HUDEP-2 (cell line): ENCODE measurements around the gene SAMD14.
A peak's percentile ranks its signal among the peaks of the same experiment; 100 is the strongest.

Source experiments
- DNase-seq, 76 experiments: peaks; one replicate each; lab custom pipeline; 2025; ENCODE audit not compliant: unreplicated experiment in 76 of 76; lab: John Stamatoyannopoulos, UW

SAMD14 gene

DNA sequence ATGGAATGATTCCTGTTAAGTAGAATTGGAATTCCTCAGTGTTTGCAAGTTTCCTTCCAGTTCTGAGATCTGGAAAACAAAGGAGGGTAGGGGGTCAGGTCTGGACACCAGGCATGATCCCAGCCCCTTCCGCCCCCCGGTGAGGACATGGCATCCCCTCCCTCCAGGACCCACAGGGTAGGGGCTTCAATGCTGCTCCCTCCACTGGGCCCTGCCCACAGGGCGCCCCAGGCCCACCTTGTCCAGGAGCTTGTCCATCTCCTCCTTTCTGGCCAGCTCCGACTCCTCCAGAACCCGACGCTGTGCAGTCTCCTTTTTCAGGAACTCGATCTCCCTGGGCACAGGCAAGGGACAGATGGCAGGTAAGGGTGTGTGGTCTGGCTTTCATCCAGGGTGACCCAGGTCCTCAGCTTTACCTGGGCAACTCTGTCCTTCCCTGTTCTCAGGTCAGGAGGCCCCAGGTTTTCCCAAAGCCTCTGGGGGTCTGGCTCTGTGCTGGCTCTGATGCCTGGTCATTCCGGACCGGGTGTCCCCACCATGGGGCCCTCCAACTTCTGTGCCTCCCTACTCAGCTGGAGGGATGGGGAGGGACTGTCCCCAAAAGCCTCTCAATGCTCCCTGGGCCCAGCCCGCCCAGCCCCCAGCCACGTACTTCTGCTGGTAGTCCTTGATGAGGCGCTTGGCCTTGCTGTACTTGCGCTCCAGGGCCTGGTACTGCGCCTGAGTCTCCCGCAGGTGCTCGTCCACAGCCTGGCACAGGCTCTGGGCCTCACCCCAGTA, 5.5 kb upstream of the SAMD14 start:
- no peak for DNase-seq

GRCh38 chr17:50134206-50135110, 4.5 kb upstream of the SAMD14 start:
- no peak for DNase-seq

DNA sequence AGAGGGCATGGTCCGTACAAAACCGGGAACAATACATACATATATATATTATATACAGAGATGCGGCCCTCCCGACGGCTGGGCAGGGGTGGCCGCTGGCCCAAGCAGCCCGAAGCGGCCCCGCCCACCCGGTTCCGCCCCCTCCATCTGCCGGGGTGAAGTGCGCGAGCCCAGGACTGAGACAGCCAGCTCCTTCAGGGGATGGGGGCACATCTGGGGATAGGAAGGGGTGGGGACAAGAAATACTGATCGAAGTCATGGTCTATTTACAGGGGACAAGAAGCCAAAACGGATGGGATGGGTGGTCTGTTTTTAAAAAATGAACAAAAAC, 3.8 kb upstream of the SAMD14 start:
- DNase-seq: no peak

DNA sequence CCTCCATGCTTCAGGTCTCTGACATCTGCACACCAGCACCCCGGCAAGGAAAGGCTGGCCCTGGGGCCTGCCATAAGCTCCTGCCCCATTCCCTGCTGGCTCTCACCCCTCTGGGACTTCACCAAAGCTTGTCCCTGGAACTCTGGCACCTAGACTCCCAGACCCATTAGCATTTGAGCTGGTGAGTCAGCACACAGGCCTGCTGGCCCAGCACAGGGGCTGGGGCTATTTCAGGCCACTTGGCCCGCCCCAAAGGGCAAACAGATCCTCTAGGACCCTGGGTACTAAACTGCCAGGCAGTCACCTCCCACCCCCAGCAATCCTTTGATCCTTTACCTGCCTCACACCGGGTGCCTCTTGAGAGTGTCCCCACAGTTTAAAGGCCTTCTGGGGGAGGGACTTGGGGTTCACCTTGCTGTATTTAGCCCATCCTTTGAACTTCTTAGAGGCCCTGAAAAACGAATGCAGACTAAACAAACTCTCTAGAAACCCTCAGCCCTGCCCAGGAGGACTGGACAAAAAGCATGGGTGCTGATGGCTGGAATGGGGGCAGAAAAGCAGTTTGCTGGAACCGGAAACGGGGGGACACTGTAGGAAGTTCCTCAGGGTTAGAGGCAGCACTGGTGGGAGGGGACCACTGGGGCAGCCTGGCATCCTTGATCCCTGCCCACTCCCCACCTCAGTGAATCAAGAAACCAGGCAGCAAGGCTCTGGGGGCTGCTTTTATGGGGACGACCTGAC, 3.2 kb upstream of the SAMD14 start:
- DNase-seq: no peak

DNA sequence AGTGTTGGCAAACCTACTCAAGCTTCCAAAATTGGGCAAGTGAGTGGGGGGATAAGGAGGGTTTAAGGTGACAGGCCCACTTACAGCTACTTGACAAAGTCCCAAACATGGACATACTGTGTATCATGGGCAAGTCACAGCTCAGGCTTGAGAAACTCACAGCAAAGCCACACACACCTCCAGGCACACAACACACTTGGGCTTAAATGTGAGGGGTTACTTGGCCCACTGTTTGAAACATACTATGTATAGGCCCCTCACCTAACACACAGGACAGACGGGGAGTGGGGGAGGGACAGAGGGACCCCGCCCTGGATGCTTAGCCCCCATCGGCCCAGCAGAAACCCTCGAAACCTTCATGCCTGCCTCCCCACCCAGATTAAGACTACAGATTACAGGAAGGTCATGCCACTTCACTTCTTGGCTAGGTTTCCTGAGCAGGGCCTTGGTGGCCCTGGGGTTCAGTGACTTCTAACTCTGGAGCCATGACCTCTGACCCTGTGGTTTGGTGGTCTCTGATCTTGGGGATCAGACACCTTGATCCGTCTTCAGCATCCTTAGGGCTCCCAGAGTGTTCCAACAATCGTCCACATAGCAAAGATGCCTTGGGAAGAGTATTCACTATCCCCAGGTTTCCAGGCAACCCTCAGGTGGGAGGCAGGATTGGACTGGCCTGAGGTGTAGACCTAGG, 2.3 kb upstream of the SAMD14 start:
- DNase-seq: peak in 15 of 76 experiments; percentile 8 to 44 (median 23)

DNA sequence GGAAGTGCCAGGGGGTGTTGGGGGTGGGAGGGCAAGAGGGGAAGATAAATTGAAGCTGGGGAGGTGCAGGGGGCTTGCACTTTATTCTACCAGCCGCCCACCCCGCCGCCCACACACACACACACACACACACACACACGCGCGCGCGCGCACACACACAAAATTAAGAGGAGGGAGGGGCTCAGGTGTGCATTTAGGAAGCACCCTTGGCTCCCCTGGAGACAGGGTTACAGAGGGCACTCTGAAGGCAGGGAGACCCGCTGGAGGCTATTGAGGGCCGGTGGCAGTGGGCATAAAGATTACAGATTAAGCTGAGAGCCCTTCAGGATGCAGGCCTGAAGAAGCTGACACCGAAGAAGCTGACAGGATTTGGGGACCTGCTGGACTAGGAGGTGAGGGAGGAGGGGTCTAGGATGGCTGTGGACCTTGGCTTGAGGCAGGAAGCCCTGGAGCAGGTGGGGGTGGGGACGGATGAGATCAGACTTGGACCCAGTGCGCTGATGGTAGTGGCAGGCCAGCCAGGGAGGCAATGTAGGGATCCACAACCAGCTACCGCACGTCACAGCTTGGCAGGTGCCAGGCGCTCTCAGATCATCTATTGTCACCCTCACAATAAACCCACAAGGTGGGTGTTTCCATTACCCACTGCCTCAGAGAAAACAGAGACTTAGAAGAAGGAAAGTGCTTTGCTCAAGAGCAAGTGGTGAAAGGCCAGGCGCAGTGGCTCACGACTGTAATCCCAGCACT, 772 bp upstream of the SAMD14 start:
- no peak for DNase-seq

- DNase-seq: no peak
These were observed 620 bp downstream of the SAMD14 start for GRCh38 chr17:50129353-50129727.

DNA sequence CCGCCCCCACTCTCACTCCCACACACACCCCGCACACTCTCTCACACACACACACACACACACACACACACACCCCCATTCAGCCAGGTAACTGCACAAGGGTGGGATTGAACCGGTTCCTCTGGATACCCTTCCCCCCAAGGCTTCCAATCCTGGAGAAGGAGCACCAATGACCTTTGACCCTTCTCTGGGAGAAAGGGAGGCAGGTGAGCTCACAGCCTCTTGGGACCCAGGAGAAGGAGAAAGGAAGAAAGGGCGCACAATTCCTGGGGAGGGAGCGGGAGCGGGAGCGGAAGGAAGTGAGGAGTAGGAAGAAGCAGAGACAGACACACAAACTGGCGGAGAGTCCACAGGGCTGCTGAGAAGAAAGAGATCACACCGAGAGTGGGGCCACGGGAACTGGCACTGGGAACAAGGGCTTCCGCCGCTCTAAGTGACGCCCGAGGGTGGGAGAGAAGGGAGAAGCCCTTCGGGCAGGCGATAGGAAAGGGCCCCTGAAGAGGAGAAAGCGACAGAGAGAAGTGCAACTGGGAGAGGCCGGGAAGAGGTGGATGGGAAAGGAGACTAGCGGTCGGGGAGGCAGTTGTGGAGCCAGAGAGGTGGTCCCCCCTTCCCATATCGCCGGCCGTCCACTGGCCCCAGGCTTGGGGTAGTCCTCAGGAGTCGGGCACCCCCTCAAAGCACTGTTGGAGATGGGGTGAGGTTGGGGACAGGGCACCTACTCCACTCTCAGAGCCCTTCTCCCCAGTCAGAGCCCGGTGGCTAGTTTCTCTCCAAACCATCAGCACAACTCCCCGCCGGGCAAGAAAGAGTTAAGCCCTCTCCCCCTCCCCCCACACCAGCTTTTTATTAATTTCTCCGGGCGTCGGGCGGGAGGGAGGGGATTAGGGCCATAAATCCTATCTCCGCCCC, 1.3 kb downstream of the SAMD14 start:
- DNase-seq: no peak

DNA sequence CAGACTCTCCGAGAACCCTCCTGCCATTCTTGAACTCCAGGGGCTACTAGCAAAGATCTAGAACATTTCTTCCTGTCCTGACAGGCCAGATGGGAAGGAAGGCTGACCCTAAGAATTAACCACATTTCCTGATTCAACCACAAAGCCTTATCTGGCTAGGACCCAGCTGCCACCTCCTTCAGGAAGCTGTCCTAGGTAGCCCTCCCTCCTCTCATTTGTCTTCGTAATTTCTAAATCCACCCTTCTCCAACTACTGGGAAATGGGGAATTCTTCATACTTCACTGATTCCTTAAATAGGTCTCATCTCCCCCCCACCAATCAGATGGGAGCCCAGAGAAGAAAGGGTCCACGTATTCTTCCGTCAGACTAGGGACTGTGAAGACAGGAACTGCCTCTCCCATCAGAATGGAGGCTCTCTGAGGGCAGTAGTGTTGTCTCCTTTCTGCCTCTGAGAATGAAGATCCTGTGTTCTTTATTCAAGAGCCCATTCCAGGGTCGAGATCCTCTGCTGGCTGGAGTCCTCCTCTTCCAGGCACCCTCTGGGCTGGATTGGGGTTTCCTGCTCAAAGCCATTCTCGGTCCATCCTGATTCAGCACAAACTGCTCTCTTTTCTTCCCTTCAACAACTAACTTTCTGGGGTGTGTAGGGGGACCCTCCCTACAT, 2.1 kb downstream of the SAMD14 start:
- DNase-seq: no peak

- DNase-seq: no peak
These were observed 4.5 kb downstream of the SAMD14 start for GRCh38 chr17:50125420-50125997.

DNA sequence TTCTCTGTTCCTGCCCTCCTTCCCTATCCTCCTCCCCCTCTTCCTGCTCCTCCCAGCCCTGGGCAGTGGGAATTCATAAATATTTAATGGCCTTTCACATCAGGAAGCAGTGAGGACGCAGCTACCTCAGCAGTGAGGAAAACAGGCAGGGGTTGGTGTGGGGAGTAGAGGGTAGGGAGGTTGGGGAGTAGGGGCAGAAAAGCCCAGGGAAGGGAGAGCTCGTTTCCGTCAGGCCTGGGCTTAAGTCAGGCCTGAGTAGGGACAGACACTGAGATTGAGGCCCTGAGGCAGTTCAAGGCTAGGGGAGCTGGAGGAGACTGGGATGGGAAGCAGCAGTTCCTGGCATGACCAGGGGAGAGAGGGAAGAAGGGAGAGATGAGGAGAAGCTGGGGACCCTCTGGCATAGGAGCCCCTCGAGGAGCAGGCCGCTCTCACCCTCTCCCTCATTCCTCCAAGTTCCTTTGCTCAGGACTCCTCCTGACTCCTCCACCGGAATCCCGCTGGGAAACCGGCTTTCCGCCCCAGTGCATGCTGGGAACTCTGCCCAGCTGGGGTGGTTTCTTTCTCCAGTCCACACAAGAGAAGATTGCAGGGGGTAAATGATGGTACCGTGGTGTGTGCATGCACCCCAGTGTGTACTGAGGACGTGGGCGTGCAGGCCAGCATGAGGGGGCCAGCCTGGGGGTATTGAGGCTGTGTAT, 6.2 kb downstream of the SAMD14 start:
- no peak for DNase-seq

GRCh38 chr17:50122945-50123344, 7.0 kb downstream of the SAMD14 start:
- DNase-seq: no peak

- no peak for DNase-seq
These were observed 9.3 kb downstream of the SAMD14 start for GRCh38 chr17:50120475-50121253.

DNA sequence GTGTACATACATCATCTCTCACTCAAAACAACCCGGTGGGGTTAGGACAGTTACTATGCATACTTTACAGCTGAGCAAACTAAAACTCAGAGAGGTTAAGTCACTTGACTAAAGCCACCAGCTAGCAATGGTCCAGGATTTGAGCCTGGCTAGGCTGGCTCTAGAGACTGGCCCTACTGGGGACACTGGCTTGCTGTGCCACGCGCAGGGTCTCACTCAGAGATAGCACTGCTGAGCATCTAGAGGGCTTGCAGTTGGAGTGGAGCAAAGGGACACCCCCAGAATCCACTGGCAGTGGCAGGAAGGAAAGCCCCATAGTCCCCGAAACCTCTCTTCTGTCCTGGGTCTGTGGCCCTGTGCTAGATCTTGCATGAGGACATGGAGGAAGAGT, 11.1 kb downstream of the SAMD14 start:
- DNase-seq: no peak

DNA sequence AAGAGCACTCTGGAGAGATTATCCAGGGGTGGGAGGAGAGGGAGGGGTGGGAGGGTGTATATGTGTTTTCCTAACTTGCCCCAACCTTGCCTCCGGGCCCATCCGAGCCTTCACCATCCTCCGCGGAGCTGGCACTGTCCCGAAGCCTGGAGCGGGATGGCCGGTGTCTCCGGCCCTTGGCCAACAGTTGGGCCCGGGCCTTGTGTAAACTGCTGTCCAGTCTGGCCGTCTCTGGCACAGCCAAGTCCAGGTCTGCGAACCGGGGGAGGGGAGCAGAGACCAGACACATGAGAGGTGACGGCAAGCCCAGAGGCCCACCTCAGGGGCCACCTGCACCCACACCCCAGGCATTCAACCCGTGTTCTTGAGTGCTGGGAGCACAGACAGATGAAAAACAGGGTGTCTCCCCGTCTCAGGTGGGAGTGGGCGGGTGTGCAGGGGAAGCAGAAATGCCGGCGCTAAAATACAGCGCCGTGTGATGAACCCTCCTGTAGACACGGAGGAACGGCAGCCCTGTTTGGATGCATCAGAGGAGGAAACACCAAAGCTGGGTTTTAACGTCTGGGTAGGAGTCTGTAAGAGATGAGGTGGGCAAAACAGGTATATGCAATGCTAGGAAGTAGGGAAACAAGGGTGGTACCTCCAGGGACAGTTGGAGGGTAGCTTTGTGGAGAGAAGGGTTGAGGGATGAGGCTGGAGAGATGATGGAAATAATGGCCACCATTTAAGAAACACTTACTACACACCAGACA, 11.7 kb downstream of the SAMD14 start:
- DNase-seq: no peak
